MG63 (cell line): ENCODE data around the gene RBMS3. TPM values are rescaled to one million over a fixed set of nuclear protein-coding genes. Genes with fewer than 3 reads are reported as not detected.

Source experiments
- DNase-seq: peaks from one replicate; pipeline ENCODE4 v3.0.0-alpha.2; 2020
- H3K27me3 ChIP-seq: fragments of 250-450 bp; sonication (Bioruptor Pico); 2 replicates; pipeline ENCODE4 v1.5.1; 2020; ENCODE audit warnings: mild to moderate bottlenecking, moderate library complexity
- H3K36me3 ChIP-seq: fragments of 250-450 bp; sonication (Bioruptor Pico); 2 replicates; pipeline ENCODE4 v1.5.1; 2020; ENCODE audit warnings: mild to moderate bottlenecking, moderate library complexity
- H3K4me3 ChIP-seq: fragments of 250-450 bp; sonication (Bioruptor Pico); 2 replicates; pipeline ENCODE4 v1.5.1; 2020; ENCODE audit warnings: mild to moderate bottlenecking, moderate library complexity
- H3K9me3 ChIP-seq: fragments of 250-450 bp; sonication (Bioruptor Pico); 2 replicates; pipeline ENCODE4 v1.5.1; 2020; ENCODE audit warnings: mild to moderate bottlenecking, moderate library complexity
- total RNA-seq: library from RNA; depleted of rRNA; stranded (reverse); fragments of >200 nt; shearing (Covaris generic); gene quantifications from 2 replicates; pipeline ENCODE4 v1.2.3, GENCODE V29; 2014; ENCODE audit warnings: low replicate concordance

RBMS3 gene
- total RNA-seq, 1 experiment from 2014 or later = 12.0 TPM

DNA sequence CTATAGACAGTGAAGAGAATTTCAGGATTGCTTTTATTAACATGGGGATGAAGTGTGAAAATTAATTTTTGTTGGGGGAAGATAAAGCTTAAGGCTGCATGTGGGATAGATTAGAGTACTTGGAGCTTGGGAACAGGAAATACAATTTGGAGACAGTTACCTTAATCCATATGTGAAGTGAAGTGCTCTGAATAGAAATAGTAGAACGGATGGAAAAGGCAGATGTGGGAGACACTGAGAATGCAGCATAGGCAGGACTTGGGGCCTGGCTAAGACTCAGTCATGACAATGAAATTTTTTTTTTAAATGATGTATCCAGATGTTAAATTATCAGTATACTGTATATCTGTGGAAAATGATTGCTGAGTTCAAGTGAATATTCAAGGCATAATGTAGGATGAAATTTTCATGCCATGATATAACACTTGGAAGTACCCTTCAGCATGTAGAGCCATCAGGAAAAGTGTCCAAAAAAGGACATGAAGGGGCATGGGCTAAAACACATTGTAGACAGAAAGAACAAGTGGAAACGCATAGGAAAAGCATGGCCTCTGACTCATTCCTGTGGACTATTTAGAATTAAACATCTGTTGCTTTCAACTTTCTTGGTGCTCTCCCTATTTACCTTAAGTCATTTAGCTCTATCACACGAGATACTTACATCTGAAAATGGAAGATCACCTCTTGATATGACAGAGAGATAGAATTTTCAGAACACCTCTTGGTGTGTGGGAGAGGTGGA is 134.8 kb downstream of the RBMS3 start:
- H3K9me3 ChIP-seq = no peaks in the 10 kb centered on the region
- H3K36me3 ChIP-seq = no peaks in the 10 kb centered on the region
- no peak for DNase-seq
- no peaks in the 10 kb centered on the region for H3K27me3 ChIP-seq
- H3K4me3 ChIP-seq = no peak overlapping the region

- Histone ChIP-seq H3K36me3 (no peaks in the 10 kb centered on the region), H3K4me3 (no peak overlapping the region), H3K9me3 (no peaks in the 10 kb centered on the region), H3K27me3 (no peaks in the 10 kb centered on the region)
- no peak for DNase-seq
Observed at GRCh38 chr3:29416514-29416913, 135.6 kb downstream of the RBMS3 start.

GRCh38 chr3:29420106-29420505 is 139.2 kb downstream of the RBMS3 start:
- Histone ChIP-seq H3K4me3 (no peak overlapping the region), H3K27me3 (no peaks in the 10 kb centered on the region), H3K36me3 (no peaks in the 10 kb centered on the region), H3K9me3 (no peaks in the 10 kb centered on the region)
- no peak for DNase-seq

- H3K27me3 ChIP-seq = no peaks in the 10 kb centered on the region
- H3K36me3 ChIP-seq = no peaks in the 10 kb centered on the region
- DNase-seq = no peak
- H3K4me3 ChIP-seq = no peak overlapping the region
- no peaks in the 10 kb centered on the region for H3K9me3 ChIP-seq
Observed at GRCh38 chr3:29426302-29427226, 145.7 kb downstream of the RBMS3 start.

DNA sequence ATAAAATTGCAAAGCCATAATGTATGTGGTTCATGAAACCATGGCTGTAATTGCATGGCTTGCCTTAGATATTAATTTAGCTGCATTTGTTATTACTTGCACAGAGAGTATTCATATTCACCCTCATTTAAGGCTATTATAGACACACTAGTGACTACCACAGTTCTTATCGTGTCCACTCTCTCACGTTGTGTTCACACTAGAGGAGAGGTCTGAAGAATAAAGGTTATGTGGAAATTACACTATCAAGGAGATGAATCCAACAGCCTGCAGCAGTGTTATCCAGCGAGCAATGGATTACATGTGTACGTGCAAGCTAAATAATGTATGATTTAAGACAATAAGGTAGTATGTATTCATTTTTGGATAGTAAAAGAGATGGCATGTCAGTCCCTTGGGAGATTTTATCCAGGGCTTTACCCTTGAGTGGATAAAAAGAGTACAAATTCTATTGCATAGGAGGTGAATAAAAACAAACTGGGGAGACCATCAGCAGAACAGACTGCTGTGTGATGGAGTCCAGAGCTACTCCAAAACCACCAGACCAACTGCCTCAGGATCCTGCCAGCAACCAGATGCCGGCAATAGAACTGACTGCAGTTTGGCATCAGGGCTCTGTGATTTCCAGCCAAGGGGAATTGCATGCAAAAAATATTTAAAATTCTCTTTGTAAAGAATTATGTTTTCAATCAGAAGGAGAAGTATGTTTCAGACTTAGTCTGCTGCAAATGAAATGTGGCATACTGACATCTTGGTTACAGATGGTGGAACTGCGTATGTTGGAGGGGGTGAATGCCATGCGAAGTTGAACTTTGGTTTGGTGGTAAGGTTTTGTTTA is 146.6 kb downstream of the RBMS3 start:
- peak; percentile 41 for DNase-seq
- Histone ChIP-seq H3K9me3 (no peaks in the 10 kb centered on the region), H3K36me3 (no peaks in the 10 kb centered on the region), H3K27me3 (no peaks in the 10 kb centered on the region), H3K4me3 (no peak overlapping the region)

DNA sequence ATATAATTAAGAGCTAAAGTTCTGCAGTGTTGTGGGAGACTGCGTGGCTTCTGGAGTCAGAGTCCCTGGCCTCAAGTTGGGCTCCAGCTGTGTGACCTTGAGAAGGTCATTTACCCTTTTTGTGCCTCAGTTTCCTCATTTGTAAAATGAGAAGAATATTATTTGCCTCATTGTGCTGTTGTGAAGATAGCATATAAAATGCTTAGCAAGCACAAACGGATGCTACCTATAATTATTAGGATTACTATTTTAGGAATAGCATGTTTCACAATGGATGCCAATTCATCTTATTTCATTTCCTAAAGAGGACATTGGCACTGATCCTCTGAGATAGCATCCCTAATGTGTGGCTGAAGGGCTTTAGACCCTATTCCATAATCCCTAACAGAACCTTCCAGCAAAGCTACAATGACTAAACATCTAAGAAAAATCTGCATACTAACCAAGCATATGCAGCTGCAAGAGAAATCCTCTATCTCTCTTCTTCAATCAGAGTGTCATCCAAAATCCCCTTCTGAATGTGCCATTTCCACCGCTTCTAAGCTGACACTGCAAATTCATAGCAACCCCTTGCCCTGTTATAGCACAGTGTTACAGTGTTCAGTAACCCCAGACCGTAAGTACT is 148.3 kb downstream of the RBMS3 start:
- H3K27me3 ChIP-seq = no peaks in the 10 kb centered on the region
- H3K4me3 ChIP-seq = no peak overlapping the region
- DNase-seq = no peak
- no peaks in the 10 kb centered on the region for H3K36me3 ChIP-seq
- no peaks in the 10 kb centered on the region for H3K9me3 ChIP-seq

DNA sequence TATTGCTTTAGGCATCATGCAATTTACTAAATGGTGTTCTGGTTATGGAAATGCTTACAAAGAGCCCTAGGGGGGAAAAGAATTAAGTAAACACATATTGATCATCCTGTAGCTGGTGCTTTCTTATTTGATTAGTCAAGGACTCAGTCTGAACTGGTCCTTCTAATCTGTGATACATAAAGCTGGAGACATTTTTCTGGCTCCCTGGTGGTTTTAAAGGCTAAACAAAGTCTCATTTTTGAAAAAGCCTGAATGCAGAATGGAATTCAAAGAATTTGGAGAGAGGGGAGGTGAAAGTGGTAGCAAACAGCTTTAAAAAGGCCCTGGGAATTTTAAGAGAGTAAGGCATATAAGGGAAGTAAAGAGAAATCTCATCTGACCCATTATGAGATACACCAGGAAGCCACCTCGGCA is 149.7 kb downstream of the RBMS3 start:
- Histone ChIP-seq H3K9me3 (no peaks in the 10 kb centered on the region), H3K4me3 (no peak overlapping the region), H3K27me3 (no peaks in the 10 kb centered on the region), H3K36me3 (peaks cover 3% of the 10 kb centered on the region; the same call in 1 of the 2 replicates)
- no peak for DNase-seq

GRCh38 chr3:29436612-29437323 is 155.9 kb downstream of the RBMS3 start:
- Histone ChIP-seq H3K9me3 (no peaks in the 10 kb centered on the region), H3K27me3 (no peaks in the 10 kb centered on the region), H3K36me3 (peaks cover 3% of the 10 kb centered on the region; the same call in 1 of the 2 replicates), H3K4me3 (no peak overlapping the region)
- no peak for DNase-seq

- no peak overlapping the region for H3K4me3 ChIP-seq
- H3K36me3 ChIP-seq = peaks cover 3% of the 10 kb centered on the region; the same call in 1 of the 2 replicates
- no peaks in the 10 kb centered on the region for H3K27me3 ChIP-seq
- no peaks in the 10 kb centered on the region for H3K9me3 ChIP-seq
- DNase-seq = no peak
Observed at GRCh38 chr3:29438580-29438979, 157.7 kb downstream of the RBMS3 start.

DNA sequence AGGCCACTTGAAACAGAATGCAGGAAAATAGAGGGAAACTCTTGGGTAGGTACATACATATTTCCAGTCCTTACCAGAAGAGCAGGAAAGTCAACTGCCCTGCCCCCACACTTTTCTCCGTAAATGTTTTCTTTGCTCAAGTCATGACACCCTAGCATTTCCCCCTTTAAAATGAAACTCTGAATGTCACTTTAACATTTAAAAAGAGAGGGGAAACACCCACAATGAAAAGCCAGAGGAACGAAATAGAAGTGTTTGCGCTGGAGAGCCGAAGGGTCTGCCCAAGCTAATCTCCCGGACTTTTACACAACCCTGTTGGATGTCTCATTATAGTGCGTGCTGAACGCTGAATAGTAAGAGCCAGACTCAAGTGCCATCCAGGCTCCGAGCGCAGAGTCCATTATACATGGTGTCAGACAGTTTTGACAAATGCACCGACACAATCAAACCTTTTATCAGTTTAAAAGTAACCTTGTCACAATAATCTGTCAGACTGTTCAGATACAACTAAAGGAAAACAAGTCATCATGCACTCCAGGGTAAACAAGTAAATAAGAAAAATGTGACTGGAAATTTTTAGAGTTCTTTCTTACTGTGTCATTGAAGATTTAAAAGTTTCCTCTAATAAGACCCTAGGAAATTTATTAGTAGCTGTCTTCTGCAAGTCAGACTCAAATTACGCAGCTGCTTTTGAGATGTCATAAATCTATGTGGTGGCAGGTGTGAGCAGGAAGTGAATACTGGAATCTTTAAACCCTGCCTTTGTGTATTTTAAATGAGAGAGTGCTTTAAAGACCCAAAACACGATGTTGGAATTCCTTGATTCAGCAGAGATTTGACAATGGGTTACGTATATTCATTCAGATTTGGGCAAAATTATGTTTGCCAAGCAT is 159.8 kb downstream of the RBMS3 start:
- H3K9me3 ChIP-seq = no peaks in the 10 kb centered on the region
- H3K27me3 ChIP-seq = no peaks in the 10 kb centered on the region
- no peak for DNase-seq
- no peak overlapping the region for H3K4me3 ChIP-seq
- no peaks in the 10 kb centered on the region for H3K36me3 ChIP-seq

- DNase-seq = no peak
- H3K36me3 ChIP-seq = no peaks in the 10 kb centered on the region
- no peaks in the 10 kb centered on the region for H3K27me3 ChIP-seq
- H3K9me3 ChIP-seq = no peaks in the 10 kb centered on the region
- no peak overlapping the region for H3K4me3 ChIP-seq
Observed at GRCh38 chr3:29441422-29441821, 160.6 kb downstream of the RBMS3 start.

DNA sequence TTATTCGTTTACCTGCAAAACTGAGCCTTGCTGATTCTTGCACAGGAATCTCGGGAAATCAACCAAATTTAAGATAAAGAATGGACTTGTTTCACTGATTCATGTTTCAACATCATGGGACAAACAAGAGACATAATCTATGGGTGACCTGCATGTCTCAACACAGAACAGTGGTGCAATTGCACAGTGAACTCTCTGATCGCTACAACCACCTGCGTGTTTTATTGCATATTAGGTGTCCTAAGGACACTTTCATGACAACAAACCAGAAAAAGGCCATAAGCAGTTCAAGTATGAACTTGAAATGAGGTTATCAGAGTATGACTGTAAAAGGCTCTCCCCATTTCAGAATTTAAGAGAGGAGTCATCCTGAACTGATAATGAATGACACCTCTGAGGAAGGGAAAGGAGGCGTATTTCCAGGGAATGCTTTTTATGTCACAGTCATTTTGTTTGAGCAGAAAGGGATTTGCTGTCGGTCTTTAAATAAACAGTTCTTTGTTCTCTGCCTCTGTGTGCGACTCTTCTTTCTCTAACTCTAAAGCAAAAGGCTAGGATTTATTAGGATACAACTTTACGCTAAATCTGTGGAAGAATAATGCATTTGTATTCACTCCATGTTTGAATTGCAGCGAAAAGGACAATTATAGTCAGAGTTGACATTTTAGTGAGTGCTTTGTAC is 167.2 kb downstream of the RBMS3 start:
- no peak for DNase-seq
- Histone ChIP-seq H3K4me3 (no peak overlapping the region), H3K36me3 (no peaks in the 10 kb centered on the region), H3K9me3 (no peaks in the 10 kb centered on the region), H3K27me3 (no peaks in the 10 kb centered on the region)

DNA sequence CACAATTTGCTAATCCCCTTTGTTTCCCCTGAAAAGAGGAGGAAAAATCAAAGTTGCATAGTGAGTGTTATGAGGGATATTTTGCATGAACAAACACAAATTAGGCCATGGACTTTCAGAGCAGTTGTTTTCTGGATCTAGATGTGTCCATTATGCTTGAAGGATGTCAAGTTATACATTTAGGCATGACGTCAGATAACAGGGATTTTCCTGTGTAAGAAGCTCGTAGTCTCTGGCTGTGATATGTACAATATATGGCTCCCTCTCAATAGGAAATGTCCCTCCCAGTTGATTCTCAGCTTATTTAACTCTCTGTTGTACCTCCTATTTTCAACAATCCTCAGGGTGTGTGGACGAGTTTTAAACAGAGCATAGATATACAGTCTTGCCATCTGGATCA is 171.0 kb downstream of the RBMS3 start:
- Histone ChIP-seq H3K4me3 (no peak overlapping the region), H3K9me3 (no peaks in the 10 kb centered on the region), H3K27me3 (no peaks in the 10 kb centered on the region), H3K36me3 (no peaks in the 10 kb centered on the region)
- DNase-seq = no peak

- Histone ChIP-seq H3K4me3 (no peak overlapping the region), H3K27me3 (no peaks in the 10 kb centered on the region), H3K36me3 (no peaks in the 10 kb centered on the region), H3K9me3 (no peaks in the 10 kb centered on the region)
- no peak for DNase-seq
Observed at GRCh38 chr3:29452934-29453283, 172.0 kb downstream of the RBMS3 start.
